T-helper 2 cell treated with Interferon-gamma antibody and Interleukin-4, amounts not matched to agents 5 μg/mL and 100 μg/mL, for 36 hours (primary cell): ENCODE measurements around the gene ME2.
"Not testable (repeated sequence)": the region's sequence is repeated elsewhere in the genome, so short reads cannot be mapped to it uniquely, and the experiment has no call there.

Source experiments
- DNase-seq: peaks from one replicate; pipeline ENCODE4 v3.0.0; 2021; ENCODE audit warnings: low spot score
- H3K27ac Mint-ChIP-seq: one replicate; pipeline ENCODE4 v1.8.0; 2021; ENCODE audit warnings: mild to moderate bottlenecking, mixed read lengths
- H3K27me3 Mint-ChIP-seq: one replicate; pipeline ENCODE4 v1.8.0; 2021; ENCODE audit warnings: low read depth, mixed read lengths
- H3K36me3 Mint-ChIP-seq: one replicate; pipeline ENCODE4 v1.8.0; 2021; ENCODE audit warnings: low read depth, mixed read lengths
- H3K4me1 Mint-ChIP-seq: one replicate; pipeline ENCODE4 v1.8.0; 2021; ENCODE audit warnings: low read depth, mixed read lengths
- H3K4me3 Mint-ChIP-seq: one replicate; pipeline ENCODE4 v1.8.0; 2022; ENCODE audit warnings: mild to moderate bottlenecking, moderate library complexity, mixed read lengths
- H3K9me3 Mint-ChIP-seq: one replicate; pipeline ENCODE4 v1.8.0; 2021; ENCODE audit warnings: mixed read lengths

ME2 gene

DNA sequence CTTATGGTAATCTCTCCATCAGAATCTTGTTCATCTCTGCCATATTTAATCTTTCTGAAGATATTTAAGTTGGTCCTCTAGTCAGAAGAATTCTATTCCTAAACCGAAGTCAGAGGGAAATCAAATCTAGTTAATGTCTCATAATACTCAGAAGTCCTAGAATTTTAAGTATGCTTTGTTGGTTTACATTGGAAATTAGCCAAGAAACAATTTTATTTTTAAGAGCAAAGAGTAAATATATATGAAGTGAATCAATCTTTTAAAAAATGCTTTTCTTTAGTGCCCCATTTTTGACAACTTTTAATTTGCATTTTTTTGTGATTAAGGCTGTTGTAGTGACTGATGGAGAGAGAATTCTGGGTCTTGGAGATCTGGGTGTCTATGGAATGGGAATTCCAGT lies 38.1 kb downstream of the ME2 start:
- Mint-ChIP-seq H3K4me3 (no peak overlapping the region), H3K4me1 (peaks cover 5% of the 10 kb centered on the region), H3K9me3 (no peaks in the 10 kb centered on the region), H3K27me3 (no peaks in the 10 kb centered on the region), H3K27ac (no peak overlapping the region), H3K36me3 (peaks cover 58% of the 10 kb centered on the region)
- no peak for DNase-seq

DNA sequence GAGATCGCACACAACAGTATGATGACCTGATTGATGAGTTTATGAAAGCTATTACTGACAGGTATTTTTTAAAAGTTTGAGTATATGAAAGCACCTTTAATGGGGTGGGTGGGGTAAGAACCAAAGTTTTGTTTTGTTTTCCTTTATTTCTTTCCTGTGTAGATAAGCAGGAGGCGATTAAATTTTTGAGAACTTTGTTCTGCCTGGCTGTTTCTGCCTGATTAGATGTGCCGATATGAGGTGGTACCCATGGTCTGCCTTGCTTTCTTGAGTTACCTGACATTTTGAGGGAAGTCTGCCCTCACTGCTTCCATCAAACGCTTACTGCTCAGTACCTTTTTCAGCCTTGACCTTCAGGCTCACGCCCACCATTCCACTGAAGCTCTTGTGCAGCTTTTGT lies 39.2 kb downstream of the ME2 start:
- H3K4me1 Mint-ChIP-seq: peaks cover 4% of the 10 kb centered on the region
- no peak overlapping the region for H3K27ac Mint-ChIP-seq
- peaks cover 65% of the 10 kb centered on the region for H3K36me3 Mint-ChIP-seq
- H3K27me3 Mint-ChIP-seq: no peaks in the 10 kb centered on the region
- no peaks in the 10 kb centered on the region for H3K9me3 Mint-ChIP-seq
- H3K4me3 Mint-ChIP-seq: no peak overlapping the region
- no peak for DNase-seq

DNA sequence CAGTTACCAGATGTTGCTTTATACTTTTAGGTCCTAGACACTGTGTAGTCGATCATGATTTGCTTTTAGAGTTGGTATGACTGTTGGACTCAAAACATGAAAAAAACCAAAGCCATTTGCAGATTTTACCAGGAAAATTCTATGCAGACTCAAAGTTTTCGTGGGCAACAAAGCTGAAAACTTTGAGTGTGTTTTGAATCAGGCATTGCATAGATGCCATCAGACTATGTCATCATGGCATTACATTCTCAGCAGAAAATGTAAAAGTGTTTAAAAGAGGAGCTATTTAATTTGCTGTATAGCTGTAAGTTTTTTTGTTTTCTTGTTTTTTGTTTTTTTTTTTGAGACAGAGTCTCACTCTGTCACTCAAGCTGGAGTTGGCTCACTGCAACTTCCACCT lies 45.5 kb downstream of the ME2 start:
- Mint-ChIP-seq H3K27ac (no peak overlapping the region), H3K27me3 (no peaks in the 10 kb centered on the region), H3K9me3 (peaks cover 15% of the 10 kb centered on the region), H3K4me1 (no peaks in the 10 kb centered on the region), H3K4me3 (no peak overlapping the region), H3K36me3 (peaks cover 75% of the 10 kb centered on the region)
- DNase-seq: no peak

GRCh38 chr18:50926521-50926920 lies 47.6 kb downstream of the ME2 start:
- peaks cover 15% of the 10 kb centered on the region for H3K9me3 Mint-ChIP-seq
- no peak overlapping the region for H3K27ac Mint-ChIP-seq
- H3K36me3 Mint-ChIP-seq: peaks cover 68% of the 10 kb centered on the region

DNA sequence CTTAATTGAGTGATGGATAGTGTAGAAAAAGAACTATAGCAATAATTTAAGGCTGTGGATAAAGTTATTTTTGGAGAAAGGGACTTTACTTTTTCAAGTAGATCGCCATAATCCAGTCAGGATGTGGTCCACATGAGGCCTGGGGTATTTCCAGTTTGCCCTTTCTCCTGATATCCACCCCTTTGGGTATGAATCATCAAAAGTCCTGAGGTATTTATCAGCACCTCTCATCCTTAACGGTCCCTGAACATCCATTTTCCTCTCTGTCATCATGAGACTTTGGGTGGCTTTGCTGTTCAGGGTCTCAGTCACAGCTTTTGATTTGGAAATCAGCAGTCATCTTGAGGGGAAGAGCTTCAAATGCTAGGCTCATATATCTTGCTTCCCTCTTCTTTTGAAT lies 49.6 kb downstream of the ME2 start:
- Mint-ChIP-seq H3K36me3 (peaks cover 55% of the 10 kb centered on the region), H3K4me3 (no peak overlapping the region), H3K9me3 (peaks cover 15% of the 10 kb centered on the region), H3K4me1 (no peaks in the 10 kb centered on the region), H3K27ac (no peak overlapping the region), H3K27me3 (no peaks in the 10 kb centered on the region)
- no peak for DNase-seq

More at GRCh38 chr18:50926521-50926920, 47.6 kb downstream of the ME2 start:
- Mint-ChIP-seq H3K27me3 (no peaks in the 10 kb centered on the region), H3K4me3 (no peak overlapping the region), H3K4me1 (no peaks in the 10 kb centered on the region)
- no peak for DNase-seq

DNA sequence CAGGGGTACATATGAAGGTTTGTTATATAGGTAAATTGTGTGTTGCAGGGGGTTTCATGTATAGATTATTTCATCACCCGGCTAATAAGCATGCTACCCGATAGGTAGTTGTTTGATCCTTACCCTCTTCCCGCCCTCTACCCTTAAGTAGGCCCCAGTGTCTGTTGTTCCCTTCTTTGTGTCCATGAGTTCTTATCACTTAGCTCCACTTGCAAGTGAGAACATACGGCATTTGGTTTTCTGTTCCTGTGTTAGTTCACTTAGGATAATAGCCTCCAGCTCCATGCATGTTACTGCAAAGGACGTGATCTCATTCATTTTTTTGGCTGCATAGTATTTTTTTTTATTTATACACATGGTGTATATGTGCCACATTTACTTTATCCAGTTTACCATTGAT lies 54.8 kb downstream of the ME2 start:
- Mint-ChIP-seq H3K4me3 (no peak overlapping the region), H3K4me1 (peaks cover 10% of the 10 kb centered on the region), H3K27me3 (no peaks in the 10 kb centered on the region), H3K9me3 (no peaks in the 10 kb centered on the region), H3K36me3 (peaks cover 39% of the 10 kb centered on the region), H3K27ac (no peak overlapping the region)
- no peak for DNase-seq

DNA sequence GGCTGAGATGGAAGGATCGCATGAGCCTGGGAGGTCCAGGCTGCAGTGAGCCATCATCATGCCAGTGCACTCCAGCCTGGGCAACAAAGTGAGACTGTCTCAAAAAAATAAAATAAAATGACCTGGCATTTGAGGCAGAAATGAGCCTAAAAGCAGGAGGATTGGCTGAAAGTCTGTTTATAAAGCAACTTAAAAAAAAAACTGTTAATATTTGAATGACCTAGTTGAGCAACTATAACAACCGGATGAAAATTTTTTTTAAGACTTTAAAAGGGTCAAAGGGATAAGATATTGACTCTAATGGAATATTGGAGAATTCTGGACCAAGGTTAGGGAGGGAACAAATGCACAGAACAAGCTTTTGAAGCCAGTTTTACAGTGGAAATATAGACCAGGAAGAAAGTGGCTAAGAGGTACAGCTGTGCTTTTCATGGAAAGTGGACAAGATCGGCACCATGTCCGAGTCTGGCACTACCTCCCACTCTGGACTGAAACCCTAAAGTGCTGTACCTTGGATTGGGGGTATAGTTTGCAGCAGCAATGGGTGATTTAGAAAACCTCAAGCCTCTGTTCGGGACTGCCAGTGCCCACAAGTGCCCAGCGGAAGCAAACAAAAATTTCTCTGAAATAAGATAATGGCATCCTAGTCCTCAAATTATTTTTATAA lies 55.8 kb downstream of the ME2 start:
- no peaks in the 10 kb centered on the region for H3K9me3 Mint-ChIP-seq
- no peak for DNase-seq
- H3K27me3 Mint-ChIP-seq: no peaks in the 10 kb centered on the region
- no peak overlapping the region for H3K4me3 Mint-ChIP-seq
- peaks cover 12% of the 10 kb centered on the region for H3K4me1 Mint-ChIP-seq
- peaks cover 36% of the 10 kb centered on the region for H3K36me3 Mint-ChIP-seq
- no peak overlapping the region for H3K27ac Mint-ChIP-seq

DNA sequence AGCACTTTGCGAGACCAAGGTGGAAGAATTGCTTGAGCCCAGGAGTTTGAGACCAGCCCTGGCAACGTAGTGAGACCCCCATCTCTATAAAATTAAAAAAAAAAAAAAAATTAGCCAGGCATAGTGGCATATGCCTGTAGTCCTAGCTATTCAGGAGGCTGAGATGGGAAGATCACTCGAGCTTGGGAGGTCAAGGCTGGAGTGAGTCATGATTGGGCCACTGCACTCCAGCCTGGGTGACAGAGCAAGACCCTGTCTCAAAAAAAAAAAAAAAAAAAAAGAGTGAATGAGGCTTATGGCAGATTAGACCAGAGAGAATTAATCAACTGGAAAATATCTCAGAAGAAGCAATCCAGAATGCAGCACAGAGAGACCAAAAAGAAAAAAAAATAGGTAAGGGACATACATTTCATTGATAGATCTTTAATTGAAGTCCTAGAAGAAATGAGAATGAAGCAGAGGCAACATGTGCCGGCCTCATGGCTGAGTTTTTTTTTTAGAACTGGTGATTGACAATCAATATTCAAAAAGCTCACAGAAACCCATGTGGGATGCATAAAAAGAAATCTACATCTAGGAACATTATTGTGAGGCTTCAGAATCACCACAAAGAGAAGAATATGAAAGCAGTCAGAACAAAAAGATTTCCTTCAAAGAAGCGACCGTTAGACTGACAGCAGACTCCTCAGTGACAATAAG lies 56.7 kb downstream of the ME2 start:
- Mint-ChIP-seq H3K27me3 (no peaks in the 10 kb centered on the region), H3K27ac (no peak overlapping the region), H3K4me3 (no peak overlapping the region), H3K4me1 (peaks cover 12% of the 10 kb centered on the region), H3K9me3 (no peaks in the 10 kb centered on the region), H3K36me3 (peaks cover 37% of the 10 kb centered on the region)
- no peak for DNase-seq

- peak overlapping the region; percentile 60 for H3K27ac Mint-ChIP-seq
- H3K4me1 Mint-ChIP-seq: peaks cover 12% of the 10 kb centered on the region
- H3K9me3 Mint-ChIP-seq: no peaks in the 10 kb centered on the region
- H3K27me3 Mint-ChIP-seq: no peaks in the 10 kb centered on the region
- H3K4me3 Mint-ChIP-seq: no peak overlapping the region
- DNase-seq: no peak
- H3K36me3 Mint-ChIP-seq: peaks cover 39% of the 10 kb centered on the region
Measured at GRCh38 chr18:50937183-50937582, 58.3 kb downstream of the ME2 start.

DNA sequence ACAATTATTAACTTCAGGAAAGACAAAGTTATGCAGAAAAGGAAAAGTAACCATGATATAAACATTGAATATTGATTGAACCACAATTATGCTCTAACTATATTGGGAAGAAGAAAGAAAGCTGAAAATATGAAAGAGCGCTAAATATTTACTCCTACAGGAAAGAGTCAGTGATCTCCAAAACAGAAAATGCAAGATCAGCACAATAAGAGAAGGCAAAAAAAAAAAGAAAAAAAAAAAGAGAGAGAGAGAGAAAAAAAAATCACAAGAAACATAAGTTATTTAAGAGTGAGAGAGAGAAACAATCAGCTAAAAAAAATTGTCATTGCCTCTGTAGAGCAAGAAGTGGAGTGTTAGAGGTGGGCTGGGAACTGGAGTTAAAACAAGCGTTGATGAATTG lies 60.0 kb downstream of the ME2 start:
- Mint-ChIP-seq H3K27me3 (no peaks in the 10 kb centered on the region), H3K4me1 (peaks cover 12% of the 10 kb centered on the region), H3K9me3 (no peaks in the 10 kb centered on the region), H3K4me3 (no peak overlapping the region), H3K36me3 (peaks cover 35% of the 10 kb centered on the region), H3K27ac (no peak overlapping the region)
- DNase-seq: no peak

DNA sequence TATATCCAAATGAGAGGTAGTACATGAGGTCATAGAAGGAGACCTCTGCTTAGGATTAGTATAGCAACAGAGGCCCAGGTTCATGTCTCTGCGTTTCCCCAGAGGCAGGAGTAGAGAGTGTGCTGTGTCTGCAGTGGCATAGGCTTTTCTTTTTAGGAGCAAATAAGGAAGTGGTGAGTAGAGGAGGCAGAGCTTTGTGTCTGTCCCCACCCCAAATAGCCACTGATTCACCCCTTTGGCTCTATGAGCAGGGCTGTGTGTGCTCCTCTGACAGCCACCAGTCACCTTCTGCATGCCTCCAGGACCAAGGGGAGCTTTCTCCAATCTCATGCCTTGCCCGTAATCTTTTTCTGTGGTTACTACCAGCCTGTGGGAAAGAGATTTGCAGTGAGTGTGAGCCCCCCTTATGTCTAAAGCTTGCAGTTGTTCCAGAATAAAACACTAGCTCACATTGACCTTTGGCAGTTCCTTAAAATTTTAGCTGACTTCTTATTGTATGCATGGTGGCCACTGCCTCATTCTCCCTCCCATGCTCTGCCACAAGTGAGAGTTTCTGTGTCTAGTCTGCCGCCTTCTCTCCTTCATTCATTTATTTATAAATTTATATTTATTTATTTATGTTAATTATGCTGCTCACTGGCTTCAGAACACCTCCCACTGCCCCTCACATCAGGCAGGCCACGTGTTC lies 65.5 kb downstream of the ME2 start:
- Mint-ChIP-seq H3K27ac (peak overlapping the region; percentile 14), H3K4me1 (no peaks in the 10 kb centered on the region), H3K27me3 (no peaks in the 10 kb centered on the region), H3K36me3 (peaks cover 30% of the 10 kb centered on the region), H3K4me3 (no peak overlapping the region), H3K9me3 (no peaks in the 10 kb centered on the region)
- DNase-seq: no peak

- not testable (repeated sequence) for H3K27me3 Mint-ChIP-seq, H3K27ac Mint-ChIP-seq, H3K9me3 Mint-ChIP-seq, H3K4me1 Mint-ChIP-seq, DNase-seq, H3K4me3 Mint-ChIP-seq
- H3K36me3 Mint-ChIP-seq: peaks cover 24% of the 10 kb centered on the region
Measured at GRCh38 chr18:50945918-50946317, 67.0 kb downstream of the ME2 start.

DNA sequence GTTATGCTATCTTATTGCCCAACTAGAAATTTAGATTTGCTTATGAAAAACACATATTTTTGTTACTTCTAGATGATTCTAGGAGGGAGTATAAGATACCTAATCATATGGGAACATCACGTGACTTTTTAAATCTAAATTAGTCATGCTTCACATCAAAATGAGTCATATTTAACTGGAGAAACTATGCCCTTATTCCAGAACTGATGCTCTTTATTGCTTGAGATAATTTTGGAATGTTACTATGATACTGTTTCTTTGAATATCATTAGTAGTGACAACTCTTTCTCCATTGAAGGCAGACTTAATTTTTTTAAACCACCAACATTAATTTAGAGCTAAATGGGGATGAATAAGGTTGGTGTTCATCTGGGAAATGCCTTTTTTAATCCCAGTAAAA lies 69.0 kb downstream of the ME2 start:
- no peaks in the 10 kb centered on the region for H3K27me3 Mint-ChIP-seq
- peaks cover 27% of the 10 kb centered on the region for H3K36me3 Mint-ChIP-seq
- no peaks in the 10 kb centered on the region for H3K4me1 Mint-ChIP-seq
- no peak overlapping the region for H3K4me3 Mint-ChIP-seq
- no peak overlapping the region for H3K27ac Mint-ChIP-seq
- no peaks in the 10 kb centered on the region for H3K9me3 Mint-ChIP-seq
- DNase-seq: no peak

DNA sequence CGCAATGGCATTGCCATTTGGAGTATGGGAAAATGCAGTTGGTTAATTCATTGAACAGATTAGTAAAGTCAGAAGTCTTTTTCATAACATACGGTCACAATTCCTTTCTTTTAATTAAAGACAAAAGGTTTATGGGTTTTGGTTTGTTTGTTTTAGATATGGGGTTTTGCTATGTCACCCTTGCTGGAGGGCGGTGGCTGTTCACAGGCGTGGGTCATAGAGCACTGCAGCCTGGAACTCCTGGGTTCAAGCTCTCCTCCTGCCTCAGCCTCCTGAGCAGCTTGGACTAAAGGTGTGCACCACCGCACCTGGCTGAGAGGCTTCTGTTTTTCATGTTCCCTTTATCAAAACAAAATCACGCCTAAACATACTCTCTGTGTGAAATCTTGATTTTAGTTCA lies 70.3 kb downstream of the ME2 start:
- no peaks in the 10 kb centered on the region for H3K4me1 Mint-ChIP-seq
- H3K27ac Mint-ChIP-seq: no peak overlapping the region
- H3K36me3 Mint-ChIP-seq: peaks cover 20% of the 10 kb centered on the region
- no peak overlapping the region for H3K4me3 Mint-ChIP-seq
- no peaks in the 10 kb centered on the region for H3K27me3 Mint-ChIP-seq
- H3K9me3 Mint-ChIP-seq: no peaks in the 10 kb centered on the region
- no peak for DNase-seq
